ENCODE data around the gene TTC8.
"Not testable (repeated sequence)": the region's sequence is repeated elsewhere in the genome, so short reads cannot be mapped to it uniquely, and the experiment has no call there.

- not testable (repeated sequence) for TF ChIP-seq EP300 (IDR thresholded peaks at IDR 0.05); POLR2A (IDR thresholded peaks at IDR 0.05; ENCODE audit: low read depth); POLR2AphosphoS5 (IDR thresholded peaks at IDR 0.05)
- TF ChIP-seq, protein P1, sequence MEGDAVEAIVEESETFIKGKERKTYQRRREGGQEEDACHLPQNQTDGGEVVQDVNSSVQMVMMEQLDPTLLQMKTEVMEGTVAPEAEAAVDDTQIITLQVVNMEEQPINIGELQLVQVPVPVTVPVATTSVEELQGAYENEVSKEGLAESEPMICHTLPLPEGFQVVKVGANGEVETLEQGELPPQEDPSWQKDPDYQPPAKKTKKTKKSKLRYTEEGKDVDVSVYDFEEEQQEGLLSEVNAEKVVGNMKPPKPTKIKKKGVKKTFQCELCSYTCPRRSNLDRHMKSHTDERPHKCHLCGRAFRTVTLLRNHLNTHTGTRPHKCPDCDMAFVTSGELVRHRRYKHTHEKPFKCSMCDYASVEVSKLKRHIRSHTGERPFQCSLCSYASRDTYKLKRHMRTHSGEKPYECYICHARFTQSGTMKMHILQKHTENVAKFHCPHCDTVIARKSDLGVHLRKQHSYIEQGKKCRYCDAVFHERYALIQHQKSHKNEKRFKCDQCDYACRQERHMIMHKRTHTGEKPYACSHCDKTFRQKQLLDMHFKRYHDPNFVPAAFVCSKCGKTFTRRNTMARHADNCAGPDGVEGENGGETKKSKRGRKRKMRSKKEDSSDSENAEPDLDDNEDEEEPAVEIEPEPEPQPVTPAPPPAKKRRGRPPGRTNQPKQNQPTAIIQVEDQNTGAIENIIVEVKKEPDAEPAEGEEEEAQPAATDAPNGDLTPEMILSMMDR (IDR thresholded peaks at IDR 0.05) = not testable (repeated sequence)
These were observed 4.8 kb upstream of the TTC8 start for GRCh38 chr14:88819674-88820073.
